ENCODE data around the gene LRRC15.

Gene LRRC15

GRCh38 chr3:194384569-194385001 lies 15.0 kb upstream of the LRRC15 start:
- DNase-seq: no peak

- no peak for DNase-seq
Observed at GRCh38 chr3:194384156-194384555, 14.6 kb upstream of the LRRC15 start.

- DNase-seq: no peak
Observed at GRCh38 chr3:194383276-194383940, 13.9 kb upstream of the LRRC15 start.

- no peak for DNase-seq
Observed at GRCh38 chr3:194382892-194383223, 13.3 kb upstream of the LRRC15 start.

GRCh38 chr3:194382196-194382891 lies 12.8 kb upstream of the LRRC15 start:
- no peak for DNase-seq

- DNase-seq: no peak
Observed at GRCh38 chr3:194381460-194381875, 11.9 kb upstream of the LRRC15 start.

GRCh38 chr3:194380326-194380725 lies 10.8 kb upstream of the LRRC15 start:
- no peak for DNase-seq

- DNase-seq: no peak
Observed at GRCh38 chr3:194379651-194380050, 10.1 kb upstream of the LRRC15 start.

- DNase-seq: no peak
Observed at GRCh38 chr3:194379231-194379630, 9.7 kb upstream of the LRRC15 start.

GRCh38 chr3:194377708-194378107 lies 8.2 kb upstream of the LRRC15 start:
- no peak for DNase-seq

GRCh38 chr3:194376241-194376560 lies 6.7 kb upstream of the LRRC15 start:
- no peak for DNase-seq

GRCh38 chr3:194375473-194376240 lies 6.1 kb upstream of the LRRC15 start:
- no peak for DNase-seq

GRCh38 chr3:194374935-194375334 lies 5.4 kb upstream of the LRRC15 start:
- no peak for DNase-seq

GRCh38 chr3:194373899-194374298 lies 4.4 kb upstream of the LRRC15 start:
- no peak for DNase-seq

GRCh38 chr3:194373028-194373427 lies 3.5 kb upstream of the LRRC15 start:
- DNase-seq: no peak

GRCh38 chr3:194370753-194371152 lies 1.2 kb upstream of the LRRC15 start:
- no peak for DNase-seq

GRCh38 chr3:194368918-194369317 lies 625 bp downstream of the LRRC15 start:
- no peak for DNase-seq

- no peak for DNase-seq
Observed at GRCh38 chr3:194367992-194368841, 1.3 kb downstream of the LRRC15 start.

GRCh38 chr3:194365978-194366490 lies 3.5 kb downstream of the LRRC15 start:
- no peak for DNase-seq

- no peak for DNase-seq
Observed at GRCh38 chr3:194365526-194365925, 4.0 kb downstream of the LRRC15 start.

- DNase-seq: no peak
Observed at GRCh38 chr3:194364652-194365434, 4.7 kb downstream of the LRRC15 start.

GRCh38 chr3:194364314-194364651 lies 5.3 kb downstream of the LRRC15 start:
- no peak for DNase-seq

All from stimulated activated naive CD4-positive, alpha-beta T cell (primary cell).